HEK293T (cell line): ENCODE measurements around the gene NOL3.

Experiments
- ARNT ChIP-seq: fragments of 450-650 bp; IDR thresholded peaks from 2 replicates; pipeline ENCODE4 v1.6.1; 2017; ENCODE audit warnings: mild to moderate bottlenecking
- CTBP1 ChIP-seq: fragments of 450-650 bp; IDR thresholded peaks from 2 replicates; pipeline ENCODE4 v1.6.1; 2016; ENCODE audit warnings: borderline replicate concordance
- FOXA1 ChIP-seq: fragments of 450-650 bp; IDR thresholded peaks from 2 replicates; pipeline ENCODE4 v1.6.1; 2016; ENCODE audit warnings: mild to moderate bottlenecking
- HDGF ChIP-seq: fragments of 450-650 bp; IDR thresholded peaks from 2 replicates; pipeline ENCODE4 v1.6.1; 2017; ENCODE audit warnings: antibody characterized with exemption, borderline replicate concordance
- L3MBTL2 ChIP-seq: fragments of 450-650 bp; conservative IDR thresholded peaks from 2 replicates; pipeline ENCODE4 v1.6.1; 2016; ENCODE audit warnings: mild to moderate bottlenecking
- NFRKB ChIP-seq: fragments of 450-650 bp; IDR thresholded peaks from 2 replicates; pipeline ENCODE4 v1.6.1; 2016; ENCODE audit warnings: mild to moderate bottlenecking, moderate library complexity
- SP1 ChIP-seq: fragments of 450-650 bp; IDR thresholded peaks from 2 replicates; pipeline ENCODE4 v1.6.1; 2017
- TARDBP ChIP-seq: fragments of 450-650 bp; IDR thresholded peaks from 2 replicates; pipeline ENCODE4 v1.6.1; 2016
- TF ChIP-seq, protein P1 (sequence below): fragments of 450-650 bp; IDR thresholded peaks from 2 replicates; pipeline ENCODE4 v1.6.1; 2016

DNA sequence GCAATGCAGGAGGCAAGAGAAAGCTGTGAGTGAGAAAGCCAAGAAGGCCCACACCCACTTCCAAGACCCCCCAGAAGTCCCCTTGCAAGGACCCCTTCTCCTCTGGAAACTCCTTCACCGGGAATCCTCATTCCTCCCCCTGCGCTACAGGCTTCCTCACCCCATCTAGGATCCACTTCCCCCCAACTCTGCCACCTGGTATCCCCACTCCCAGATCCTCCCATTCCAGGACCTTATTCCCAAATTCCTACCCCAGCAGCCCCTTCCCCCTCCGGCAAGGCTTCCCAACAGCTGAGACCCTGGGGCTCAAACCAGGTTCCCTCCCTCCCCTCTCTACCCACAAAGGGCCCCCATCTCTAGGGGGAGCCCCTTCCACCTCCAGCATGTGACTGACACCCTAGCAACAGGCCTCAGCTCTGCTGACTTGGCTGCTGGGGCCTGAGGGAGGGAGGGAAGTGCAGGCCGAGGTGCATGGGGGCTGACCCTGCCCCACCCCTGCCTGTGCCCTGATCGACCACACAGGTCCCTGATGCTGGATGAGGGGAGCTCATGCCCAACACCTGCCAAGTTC, 3.7 kb upstream of the NOL3 start:
- TF ChIP-seq L3MBTL2: no peak
- TF ChIP-seq FOXA1: no peak
- no peak for TF ChIP-seq ARNT
- no peak for TF ChIP-seq NFRKB
- TF ChIP-seq, protein P1, sequence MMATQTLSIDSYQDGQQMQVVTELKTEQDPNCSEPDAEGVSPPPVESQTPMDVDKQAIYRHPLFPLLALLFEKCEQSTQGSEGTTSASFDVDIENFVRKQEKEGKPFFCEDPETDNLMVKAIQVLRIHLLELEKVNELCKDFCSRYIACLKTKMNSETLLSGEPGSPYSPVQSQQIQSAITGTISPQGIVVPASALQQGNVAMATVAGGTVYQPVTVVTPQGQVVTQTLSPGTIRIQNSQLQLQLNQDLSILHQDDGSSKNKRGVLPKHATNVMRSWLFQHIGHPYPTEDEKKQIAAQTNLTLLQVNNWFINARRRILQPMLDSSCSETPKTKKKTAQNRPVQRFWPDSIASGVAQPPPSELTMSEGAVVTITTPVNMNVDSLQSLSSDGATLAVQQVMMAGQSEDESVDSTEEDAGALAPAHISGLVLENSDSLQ: no peak
- TF ChIP-seq SP1: no peak
- no peak for TF ChIP-seq CTBP1
- no peak for TF ChIP-seq HDGF
- TF ChIP-seq TARDBP: no peak
